SU-DHL-6 (cell line): Measurements from ENCODE around the gene SEMA5A.

ENCODE experiments used
- H2AFZ ChIP-seq: fragments of 200-600 bp; sonication (generic); 2 replicates; pipeline ENCODE4 v1.6.1; 2014; ENCODE audit warnings: low read depth, mild to moderate bottlenecking, moderate library complexity, mixed read lengths, antibody characterized with exemption, low read length; ENCODE audit not compliant: severe bottlenecking
- H3F3A ChIP-seq: fragments of 200-600 bp; shearing (Covaris generic); 2 replicates; pipeline ENCODE4 v1.6.0; 2016; ENCODE audit warnings: antibody characterized with exemption, mild to moderate bottlenecking; ENCODE audit not compliant: insufficient read depth
- H3K27ac ChIP-seq: fragments of 200-600 bp; sonication (generic); 2 replicates; pipeline ENCODE4 v1.5.1; 2016; ENCODE audit warnings: low read depth, mild to moderate bottlenecking, low read length, moderate library complexity, mixed read lengths
- H3K27me3 ChIP-seq: fragments of 200-600 bp; sonication (generic), shearing (Covaris generic); 2 replicates; pipeline ENCODE4 v1.6.0; 2014; ENCODE audit warnings: mild to moderate bottlenecking, low read length
- H3K36me3 ChIP-seq: fragments of 200-600 bp; sonication (generic); 2 replicates; pipeline ENCODE4 v1.6.1; 2014; ENCODE audit warnings: mild to moderate bottlenecking, low read length, mixed read lengths
- H3K4me2 ChIP-seq: fragments of 300-600, 200-600 bp; shearing (Covaris generic), sonication (generic); 2 replicates; pipeline ENCODE4 v1.6.0; 2014; ENCODE audit warnings: low read length, low read depth, mild to moderate bottlenecking; ENCODE audit not compliant: poor library complexity, severe bottlenecking
- H3K4me3 ChIP-seq: fragments of 200-600 bp; sonication (generic); 2 replicates; pipeline ENCODE4 v1.5.1; 2014; ENCODE audit warnings: antibody characterized with exemption, low read length, mild to moderate bottlenecking, mixed read lengths; ENCODE audit not compliant: insufficient read depth, poor library complexity, severe bottlenecking
- H3K79me2 ChIP-seq: fragments of 200-600 bp; sonication (generic); 2 replicates; pipeline ENCODE4 v1.6.1; 2014; ENCODE audit warnings: mild to moderate bottlenecking, low read length, moderate library complexity; ENCODE audit not compliant: insufficient read depth
- H3K9ac ChIP-seq: fragments of 200-600 bp; sonication (generic); 2 replicates; pipeline ENCODE4 v1.7.0; 2014; ENCODE audit warnings: mild to moderate bottlenecking, low read length
- H3K9me2 ChIP-seq: fragments of 200-600 bp; sonication (generic); replicated peaks from 2 replicates; pipeline ENCODE4 v1.6.1; 2014; ENCODE audit warnings: low read length; ENCODE audit not compliant: insufficient read depth
- H3K9me3 ChIP-seq: fragments of 200-600 bp; sonication (generic); 2 replicates; pipeline ENCODE4 v1.6.1; 2014; ENCODE audit warnings: low read length, mixed read lengths; ENCODE audit not compliant: insufficient read depth
- H4K20me1 ChIP-seq: fragments of 200-600 bp; sonication (generic); 2 replicates; pipeline ENCODE4 v1.6.1; 2014; ENCODE audit warnings: low read depth, mild to moderate bottlenecking, antibody characterized with exemption, low read length, moderate library complexity, mixed read lengths
- EZH2phosphoT487 ChIP-seq: fragments of 200-600 bp; sonication (generic), shearing (Covaris generic); conservative IDR thresholded peaks from 2 replicates; pipeline ENCODE4 v1.6.1; 2018; ENCODE audit warnings: mild to moderate bottlenecking, antibody characterized with exemption, low read length, moderate library complexity, mixed read lengths
- TF ChIP-seq, protein P1 (sequence below): fragments of 200-600 bp; sonication (generic); IDR thresholded peaks from one replicate; pipeline ENCODE4 v1.5.1; 2017; ENCODE audit warnings: antibody characterized with exemption, mild to moderate bottlenecking, low read length, moderate library complexity; ENCODE audit not compliant: insufficient read depth, poor library complexity, severe bottlenecking

SEMA5A gene

DNA sequence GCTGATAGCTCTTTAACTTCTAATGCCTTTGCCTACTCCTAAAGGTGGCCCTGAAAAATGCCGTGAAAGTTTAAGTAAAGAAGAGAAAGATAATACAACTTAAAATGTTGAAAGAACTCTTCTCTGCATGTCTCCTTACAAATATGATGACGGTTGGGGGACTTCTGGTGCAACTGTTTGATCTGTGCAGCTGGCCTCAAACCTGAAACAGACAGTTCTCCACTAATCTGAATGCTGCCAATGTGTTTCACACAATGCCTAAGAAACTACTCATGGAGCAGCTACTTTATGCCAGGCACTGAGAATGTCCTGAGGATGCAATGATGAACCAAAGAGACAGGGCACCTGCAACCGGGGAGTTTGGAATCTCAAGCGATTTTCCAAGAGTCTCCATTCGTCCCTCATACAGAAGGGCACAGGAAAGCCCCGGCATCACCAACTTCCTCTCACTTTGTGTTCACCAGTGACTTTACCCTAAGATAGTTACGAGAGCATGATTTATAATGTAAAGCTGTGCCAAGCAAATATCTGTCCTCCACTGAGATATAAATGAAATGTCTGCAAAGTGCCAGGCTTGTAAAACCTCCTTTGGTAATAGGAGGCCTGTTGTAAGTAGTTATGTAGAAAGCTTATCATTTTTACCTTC is 455.4 kb downstream of the SEMA5A start:
- no peak overlapping the region for H3K27ac ChIP-seq
- no peak overlapping the region for H3K4me2 ChIP-seq
- H3K9me3 ChIP-seq: no peaks in the 10 kb centered on the region
- no peaks in the 10 kb centered on the region for H3K9me2 ChIP-seq
- no peak for TF ChIP-seq EZH2phosphoT487
- TF ChIP-seq, protein P1, sequence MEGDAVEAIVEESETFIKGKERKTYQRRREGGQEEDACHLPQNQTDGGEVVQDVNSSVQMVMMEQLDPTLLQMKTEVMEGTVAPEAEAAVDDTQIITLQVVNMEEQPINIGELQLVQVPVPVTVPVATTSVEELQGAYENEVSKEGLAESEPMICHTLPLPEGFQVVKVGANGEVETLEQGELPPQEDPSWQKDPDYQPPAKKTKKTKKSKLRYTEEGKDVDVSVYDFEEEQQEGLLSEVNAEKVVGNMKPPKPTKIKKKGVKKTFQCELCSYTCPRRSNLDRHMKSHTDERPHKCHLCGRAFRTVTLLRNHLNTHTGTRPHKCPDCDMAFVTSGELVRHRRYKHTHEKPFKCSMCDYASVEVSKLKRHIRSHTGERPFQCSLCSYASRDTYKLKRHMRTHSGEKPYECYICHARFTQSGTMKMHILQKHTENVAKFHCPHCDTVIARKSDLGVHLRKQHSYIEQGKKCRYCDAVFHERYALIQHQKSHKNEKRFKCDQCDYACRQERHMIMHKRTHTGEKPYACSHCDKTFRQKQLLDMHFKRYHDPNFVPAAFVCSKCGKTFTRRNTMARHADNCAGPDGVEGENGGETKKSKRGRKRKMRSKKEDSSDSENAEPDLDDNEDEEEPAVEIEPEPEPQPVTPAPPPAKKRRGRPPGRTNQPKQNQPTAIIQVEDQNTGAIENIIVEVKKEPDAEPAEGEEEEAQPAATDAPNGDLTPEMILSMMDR: no peak
- no peak overlapping the region for H2AFZ ChIP-seq
- H3K36me3 ChIP-seq: no peaks in the 10 kb centered on the region
- no peaks in the 10 kb centered on the region for H4K20me1 ChIP-seq
- H3K9ac ChIP-seq: no peak overlapping the region
- H3F3A ChIP-seq: no peaks in the 10 kb centered on the region
- no peak overlapping the region for H3K4me3 ChIP-seq
- H3K27me3 ChIP-seq: no peaks in the 10 kb centered on the region
- H3K79me2 ChIP-seq: no peaks in the 10 kb centered on the region

DNA sequence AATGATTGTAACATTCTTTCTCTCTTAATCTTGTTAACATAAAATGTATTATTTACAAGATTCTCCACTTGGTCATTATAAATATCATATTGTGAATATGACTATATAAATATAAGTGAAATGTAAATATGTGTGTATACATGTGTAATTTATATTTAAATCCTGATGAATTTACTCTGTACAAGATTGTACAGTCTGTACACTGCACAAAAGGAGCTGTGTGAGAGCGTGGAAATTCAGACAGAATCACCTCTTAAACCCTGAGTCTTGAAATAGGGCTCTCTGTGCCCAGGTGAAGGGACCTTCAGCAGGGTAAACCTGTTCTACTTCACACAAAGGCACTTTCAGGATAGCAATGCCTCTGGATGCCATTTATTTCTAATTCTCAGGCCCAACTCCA is 456.0 kb downstream of the SEMA5A start:
- Histone ChIP-seq H3K27me3 (no peaks in the 10 kb centered on the region), H3K9me3 (no peaks in the 10 kb centered on the region), H4K20me1 (no peaks in the 10 kb centered on the region), H3K27ac (no peak overlapping the region), H2AFZ (no peak overlapping the region), H3K4me3 (no peak overlapping the region), H3K79me2 (no peaks in the 10 kb centered on the region), H3F3A (no peaks in the 10 kb centered on the region), H3K9ac (no peak overlapping the region), H3K4me2 (no peak overlapping the region), H3K36me3 (no peaks in the 10 kb centered on the region), H3K9me2 (no peaks in the 10 kb centered on the region)
- TF ChIP-seq, protein P1: no peak
- TF ChIP-seq EZH2phosphoT487: no peak

- H3K9me3 ChIP-seq: no peaks in the 10 kb centered on the region
- no peaks in the 10 kb centered on the region for H3K79me2 ChIP-seq
- no peaks in the 10 kb centered on the region for H3F3A ChIP-seq
- no peaks in the 10 kb centered on the region for H3K27me3 ChIP-seq
- H2AFZ ChIP-seq: no peak overlapping the region
- no peaks in the 10 kb centered on the region for H3K9me2 ChIP-seq
- no peak overlapping the region for H3K27ac ChIP-seq
- no peak overlapping the region for H3K4me2 ChIP-seq
- H3K4me3 ChIP-seq: no peak overlapping the region
- H3K9ac ChIP-seq: no peak overlapping the region
- H4K20me1 ChIP-seq: no peaks in the 10 kb centered on the region
- H3K36me3 ChIP-seq: no peaks in the 10 kb centered on the region
- TF ChIP-seq EZH2phosphoT487: no peak
- TF ChIP-seq, protein P1: no peak
Measured at GRCh38 chr5:9082996-9083395, 462.9 kb downstream of the SEMA5A start.
